HG02970 (cell line): Measurements from ENCODE around the gene WDR70.
"Not testable (repeated sequence)": the region's sequence is repeated elsewhere in the genome, so short reads cannot be mapped to it uniquely, and the experiment has no call there.

ENCODE experiments used
- ATAC-seq: cut with Tn5 transposase; IDR thresholded peaks from one replicate; pipeline ENCODE4 v1.9.1; 2021; ENCODE audit warnings: mild to moderate bottlenecking, moderate library complexity, moderate number of reproducible peaks; ENCODE audit not compliant: unreplicated experiment, low FRiP score

Gene WDR70

GRCh38 chr5:37567566-37567965, 188.4 kb downstream of the WDR70 start:
- no peak for ATAC-seq

GRCh38 chr5:37568018-37568753, 189.1 kb downstream of the WDR70 start:
- no peak for ATAC-seq

DNA sequence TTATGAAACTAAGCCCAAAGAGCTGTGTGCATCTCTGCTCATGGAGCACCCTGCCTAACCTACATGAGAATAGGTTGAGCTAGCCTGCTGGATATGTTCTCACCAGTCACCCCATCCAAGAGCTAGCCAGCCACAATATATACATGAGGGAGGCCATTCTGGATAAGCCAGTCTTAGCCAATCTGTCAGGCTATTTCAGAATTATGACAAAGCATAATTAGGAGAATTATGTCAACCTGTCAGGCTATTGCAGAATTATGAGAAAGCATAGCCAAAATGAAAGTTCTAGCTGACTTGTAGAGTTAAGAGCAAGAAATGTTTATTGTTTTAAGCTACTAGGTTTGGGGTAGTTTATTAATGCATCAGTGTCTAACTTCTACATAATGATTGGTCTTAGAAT, 189.8 kb downstream of the WDR70 start:
- no peak for ATAC-seq

GRCh38 chr5:37569466-37569865, 190.3 kb downstream of the WDR70 start:
- no peak for ATAC-seq

GRCh38 chr5:37570597-37570996, 191.5 kb downstream of the WDR70 start:
- ATAC-seq, result no peak

DNA sequence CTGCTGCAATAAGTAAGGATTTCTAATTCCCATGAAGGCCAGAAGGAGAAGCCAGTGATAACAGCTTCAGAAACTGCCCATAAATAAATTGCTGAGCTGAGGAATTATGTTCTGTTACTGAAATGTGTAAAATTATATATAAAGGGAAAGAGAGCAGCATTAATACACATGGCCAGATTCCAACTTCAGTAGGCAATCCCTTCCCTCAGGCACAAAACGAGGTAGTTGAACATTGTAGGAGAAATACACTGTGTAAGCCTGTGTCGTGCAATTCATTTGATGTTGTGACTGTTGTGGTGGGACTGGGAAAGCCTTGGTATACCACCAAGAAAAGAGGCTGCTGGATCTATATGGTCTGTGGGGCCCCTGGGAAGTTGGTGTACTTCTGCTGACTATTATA, 192.9 kb downstream of the WDR70 start:
- ATAC-seq, result no peak

DNA sequence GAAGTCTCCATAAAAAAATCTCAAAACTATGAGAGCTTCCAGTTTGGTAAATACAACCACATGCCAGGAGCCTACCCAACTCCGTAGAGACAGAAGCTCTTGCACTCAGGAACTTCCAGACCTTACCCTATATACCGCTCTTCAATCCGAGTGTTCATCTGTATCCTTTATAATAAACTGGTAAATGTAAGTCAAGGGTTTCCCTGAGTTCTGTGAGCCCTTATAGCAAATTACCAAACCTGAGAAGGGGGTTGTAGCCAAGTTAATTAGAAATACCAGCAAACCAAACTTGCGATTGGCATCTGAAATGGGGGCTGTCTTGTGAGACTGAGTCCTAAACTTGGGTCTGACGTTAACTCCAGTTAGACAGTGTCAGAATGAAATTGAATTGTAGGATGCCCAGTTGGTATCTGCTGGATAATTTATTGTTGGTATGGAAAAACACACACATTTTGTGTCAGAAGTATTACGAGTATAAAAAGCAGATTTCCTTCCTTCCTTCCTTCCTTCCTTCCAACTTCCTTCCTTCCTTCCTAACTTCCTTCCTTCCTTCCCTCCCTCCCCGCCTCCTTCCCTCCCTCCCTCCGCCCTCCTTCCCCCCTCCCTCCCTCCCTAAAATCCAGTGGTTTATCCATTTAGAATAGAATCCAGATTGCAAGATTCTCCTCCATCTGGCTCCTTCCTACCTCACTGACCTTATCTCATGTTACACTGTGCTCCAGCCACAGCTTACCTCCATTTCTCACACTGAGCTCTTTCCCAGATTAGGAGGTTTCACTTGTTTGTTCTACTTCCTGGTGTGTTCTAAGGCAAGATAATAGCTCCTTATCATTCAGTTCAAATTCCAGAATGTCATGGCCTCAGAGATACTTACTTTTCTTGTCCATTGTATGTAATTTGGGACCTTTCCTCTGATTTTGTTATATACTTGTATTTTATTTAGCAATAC, 196.7 kb downstream of the WDR70 start:
- no peak for ATAC-seq

- ATAC-seq, result no peak
Observed at GRCh38 chr5:37576552-37576951, 197.4 kb downstream of the WDR70 start.

- ATAC-seq, result no peak
Observed at GRCh38 chr5:37578176-37578575, 199.1 kb downstream of the WDR70 start.

DNA sequence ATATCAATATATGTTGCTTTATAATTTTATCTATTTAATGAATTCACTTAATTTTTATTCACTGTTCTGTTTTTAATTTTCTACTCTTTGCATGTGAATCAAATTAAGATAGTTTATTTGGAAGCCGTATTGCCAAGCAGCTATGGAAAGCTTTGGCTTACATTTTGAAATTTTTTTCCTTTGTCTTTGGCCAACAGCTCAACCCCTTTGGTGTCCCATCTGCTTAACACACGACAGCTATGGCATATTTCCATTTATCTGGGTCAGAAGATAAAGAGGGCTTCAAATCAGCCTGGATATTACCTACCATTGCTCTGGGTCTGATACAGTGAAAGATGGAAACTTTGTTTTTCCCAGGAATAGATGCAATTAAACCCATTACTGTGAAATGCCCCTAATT, 201.0 kb downstream of the WDR70 start:
- ATAC-seq, result no peak

GRCh38 chr5:37582202-37582601, 203.1 kb downstream of the WDR70 start:
- no peak for ATAC-seq

GRCh38 chr5:37593292-37593691, 214.2 kb downstream of the WDR70 start:
- ATAC-seq, result not testable (repeated sequence)

- ATAC-seq, result not testable (repeated sequence)
Observed at GRCh38 chr5:37594864-37595263, 215.7 kb downstream of the WDR70 start.

- no peak for ATAC-seq
Observed at GRCh38 chr5:37598733-37599132, 219.6 kb downstream of the WDR70 start.

- ATAC-seq, result no peak
Observed at GRCh38 chr5:37601163-37601562, 222.0 kb downstream of the WDR70 start.

DNA sequence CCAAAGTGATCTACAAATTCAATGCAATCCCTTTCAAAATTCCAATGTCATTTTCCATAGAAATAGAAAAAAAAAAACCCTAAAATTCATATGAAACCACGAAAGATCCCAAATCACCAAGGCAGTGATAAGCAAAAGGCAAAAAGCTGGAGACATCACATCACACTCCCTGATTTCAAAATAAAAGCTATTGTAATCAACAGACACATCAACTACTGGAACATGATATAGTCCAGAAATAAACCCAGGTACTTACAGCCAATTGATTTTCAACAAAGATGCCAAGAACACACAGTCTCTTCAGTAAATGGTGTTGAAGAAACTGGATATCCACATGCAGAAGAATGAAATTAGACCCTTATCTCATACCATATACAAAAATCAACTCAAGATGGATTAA, 224.0 kb downstream of the WDR70 start:
- no peak for ATAC-seq

DNA sequence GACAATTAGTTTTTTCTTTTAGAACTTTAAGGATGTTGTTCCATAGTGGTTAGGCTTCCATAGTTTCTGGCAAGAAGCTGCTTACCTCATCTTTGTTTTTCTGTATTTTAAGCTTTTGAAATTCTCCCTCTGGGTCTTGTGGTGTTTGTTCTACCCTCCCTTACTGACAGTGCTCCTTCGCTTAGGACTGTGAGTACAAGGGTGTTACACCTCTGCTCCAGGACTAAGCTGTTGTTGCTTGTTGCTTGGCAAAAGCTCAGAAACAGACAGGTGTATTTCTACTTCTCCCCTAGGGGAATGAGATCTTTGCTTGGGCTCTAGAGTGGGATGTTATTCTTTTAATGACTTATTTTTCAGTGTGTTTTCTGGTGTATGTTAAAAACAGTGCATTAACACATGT, 225.2 kb downstream of the WDR70 start:
- no peak for ATAC-seq

DNA sequence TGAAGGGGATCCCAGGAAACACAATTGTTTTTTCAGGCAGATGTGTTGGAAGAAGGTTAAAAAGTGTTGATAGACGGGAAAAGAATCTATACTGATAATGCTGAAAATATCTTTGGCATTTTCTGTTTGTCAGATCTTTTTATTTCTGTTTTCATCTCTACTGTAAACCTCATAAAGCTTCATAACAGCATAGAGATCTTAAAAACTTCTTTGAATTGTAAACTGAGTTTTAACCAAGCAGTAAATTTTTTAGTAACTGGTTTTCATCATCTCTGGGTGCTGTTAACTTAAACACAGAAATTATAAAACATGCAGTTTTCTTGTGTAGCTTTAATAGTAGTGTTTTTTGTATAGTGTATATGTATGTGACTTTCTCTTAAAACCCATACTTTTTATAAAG, 227.0 kb downstream of the WDR70 start:
- no peak for ATAC-seq

DNA sequence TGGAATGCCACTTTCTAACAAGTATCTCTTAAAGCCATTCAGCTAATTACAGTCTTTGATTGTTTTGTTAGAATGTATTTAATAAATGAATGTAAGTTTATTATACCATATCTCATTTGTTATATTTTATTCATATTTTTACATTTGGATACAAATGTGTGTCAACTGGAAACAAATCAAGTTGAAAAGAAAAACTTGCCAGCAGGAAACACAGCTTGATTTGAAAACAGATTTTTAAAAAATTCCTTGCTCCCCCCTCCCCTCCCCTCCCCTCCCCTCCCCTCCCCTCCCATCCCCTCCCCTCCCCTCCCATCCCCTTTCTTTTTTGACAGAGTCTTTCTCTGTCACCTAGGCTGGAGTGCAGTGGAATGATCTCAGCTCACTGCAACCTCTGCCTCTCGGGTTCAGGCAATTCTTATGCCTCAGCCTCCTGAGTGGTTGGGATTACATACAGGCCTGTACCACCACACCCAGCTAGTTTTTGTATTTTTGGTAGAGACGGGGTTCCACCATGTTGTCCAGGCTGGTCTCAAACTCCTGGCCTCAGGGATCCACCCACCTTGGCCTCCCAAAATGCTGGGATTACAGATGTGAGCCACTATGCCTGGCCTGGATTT, 227.6 kb downstream of the WDR70 start:
- ATAC-seq, result no peak

GRCh38 chr5:37615184-37615583, 236.1 kb downstream of the WDR70 start:
- no peak for ATAC-seq

GRCh38 chr5:37619353-37619752, 240.2 kb downstream of the WDR70 start:
- ATAC-seq, result no peak
